Uterus (tissue), 2 donors: ENCODE measurements around the gene DEAF1.

Experiments used
- CTCF ChIP-seq, 4 experiments: fragments of 200-600 bp in 2 of 4; fragments of 450-650 bp in 2 of 4; sonication (generic) in 2 of 4; IDR thresholded peaks; one replicate each; pipeline ENCODE4 v1.5.1; 2016 to 2019; ENCODE audit warnings: antibody characterized with exemption in 4 of 4, mild to moderate bottlenecking in 2 of 4, moderate library complexity in 1 of 4
- POLR2A ChIP-seq, 2 donors: fragments of 450-650 bp; IDR thresholded peaks; one replicate each; pipeline ENCODE4 v1.6.1; 2016; ENCODE audit warnings: antibody characterized with exemption in 2 of 2, mild to moderate bottlenecking in 1 of 2, moderate library complexity in 1 of 2

GRCh38 chr11:630871-631270 is 64.2 kb downstream of the DEAF1 start:
- TF ChIP-seq POLR2A (IDR thresholded peaks at IDR 0.05) (no peak), CTCF (IDR thresholded peaks at IDR 0.05) (no peak)
